Common myeloid progenitor, CD34-positive (primary cell): ENCODE results near the gene ABCD4.

Experiments used
- CTCF ChIA-PET: fragments of 350-600 bp; sonication (Branson Sonifier 250); formaldehyde crosslinking; loops from one replicate; lab custom pipeline; 2021; ENCODE audit warnings: antibody characterized with exemption; lab: Charles Lee
- POLR2A ChIA-PET: fragments of 350-600 bp; sonication (Branson Sonifier 250); formaldehyde crosslinking; loops from one replicate; lab custom pipeline; 2021; ENCODE audit warnings: antibody characterized with exemption; lab: Charles Lee
- DNase-seq, 3 donors: peaks; one replicate each; pipeline versions ENCODE4 v3.0.0 to v3.0.0-alpha.2; 2013
- H3K27ac ChIP-seq, 2 experiments: 1 replicate in 1 of 2; 2 replicates in 1 of 2; pipeline ENCODE4 v1.7.0; 2013; ENCODE audit warnings: inconsistent platforms in 2 of 2, low read length in 2 of 2, mild to moderate bottlenecking in 2 of 2, low read depth in 1 of 2, moderate library complexity in 1 of 2; ENCODE audit not compliant: severe bottlenecking in 2 of 2, insufficient read depth in 1 of 2, poor library complexity in 1 of 2
- H3K27me3 ChIP-seq, 5 experiments: replicated peaks in 2 of 5; 1 replicate in 3 of 5; 2 replicates in 2 of 5; pipeline versions ENCODE4 v1.6.1 to v1.7.0; 2013; ENCODE audit warnings: low read length in 4 of 5, mild to moderate bottlenecking in 2 of 5, moderate library complexity in 2 of 5, inconsistent platforms in 1 of 5; ENCODE audit not compliant: insufficient read depth in 5 of 5, control insufficient read depth in 4 of 5
- H3K36me3 ChIP-seq, 4 experiments: 1 replicate in 2 of 4; 2 replicates in 2 of 4; pipeline versions ENCODE4 v1.6.1 to v1.7.0; 2013; ENCODE audit warnings: low read length in 3 of 4, control low read depth in 1 of 4, mild to moderate bottlenecking in 1 of 4; ENCODE audit not compliant: control insufficient read depth in 4 of 4, insufficient read depth in 4 of 4
- H3K4me1 ChIP-seq, 4 experiments: 1 replicate in 3 of 4; 2 replicates in 1 of 4; pipeline versions ENCODE4 v1.6.1 to v1.7.1; 2013; ENCODE audit warnings: low read length in 3 of 4, mild to moderate bottlenecking in 3 of 4, control low read depth in 1 of 4, inconsistent platforms in 1 of 4, moderate library complexity in 1 of 4; ENCODE audit not compliant: control insufficient read depth in 4 of 4, insufficient read depth in 4 of 4; ENCODE audit errors: control extremely low read depth in 1 of 4
- H3K4me3 ChIP-seq, 7 experiments: 1 replicate in 4 of 7; 2 replicates in 3 of 7; pipeline versions ENCODE4 v1.5.1 to v1.7.0; 2013; ENCODE audit warnings: mild to moderate bottlenecking in 7 of 7, low read length in 6 of 7, moderate library complexity in 6 of 7, inconsistent platforms in 2 of 7, low read depth in 2 of 7, control low read depth in 1 of 7; ENCODE audit not compliant: insufficient read depth in 4 of 7, control insufficient read depth in 1 of 7; ENCODE audit errors: extremely low read depth in 1 of 7
- H3K9me3 ChIP-seq, 5 experiments: 1 replicate in 4 of 5; 2 replicates in 1 of 5; pipeline versions ENCODE4 v1.6.1 to v1.7.1; 2013; ENCODE audit warnings: low read length in 4 of 5, mild to moderate bottlenecking in 2 of 5, inconsistent platforms in 1 of 5, low read depth in 1 of 5, moderate library complexity in 1 of 5; ENCODE audit not compliant: control insufficient read depth in 4 of 5, insufficient read depth in 2 of 5; ENCODE audit errors: control extremely low read depth in 1 of 5
- WGBS: methylation state at CpG from one replicate; pipeline ENCODE4 v1.1.5; 2013; ENCODE audit not compliant: insufficient coverage; 5-methylcytosine and 5-hydroxymethylcytosine counted together

ABCD4 gene

GRCh38 chr14:74325446-74325845, 22.7 kb upstream of the ABCD4 start:
- DNase-seq = no peak
- no peaks in the 10 kb centered on the region for H3K4me1 ChIP-seq
- H3K27ac ChIP-seq = no peak overlapping the region
- no peaks in the 10 kb centered on the region for H3K27me3 ChIP-seq
- H3K4me3 ChIP-seq = no peak overlapping the region
- ChIA-PET CTCF (interaction anchor here (0.8 to 2.2 kb wide), 4 partner anchors 17 to 153 kb away, joined by 3 to 6 read pairs (median 5); no protein-coding TSS in a partner anchor), POLR2A (no interaction called here)
- WGBS = 95% methylated on average over 3 of the region's 3 CpGs
- H3K9me3 ChIP-seq = no peaks in the 10 kb centered on the region
- no peaks in the 10 kb centered on the region for H3K36me3 ChIP-seq

DNA sequence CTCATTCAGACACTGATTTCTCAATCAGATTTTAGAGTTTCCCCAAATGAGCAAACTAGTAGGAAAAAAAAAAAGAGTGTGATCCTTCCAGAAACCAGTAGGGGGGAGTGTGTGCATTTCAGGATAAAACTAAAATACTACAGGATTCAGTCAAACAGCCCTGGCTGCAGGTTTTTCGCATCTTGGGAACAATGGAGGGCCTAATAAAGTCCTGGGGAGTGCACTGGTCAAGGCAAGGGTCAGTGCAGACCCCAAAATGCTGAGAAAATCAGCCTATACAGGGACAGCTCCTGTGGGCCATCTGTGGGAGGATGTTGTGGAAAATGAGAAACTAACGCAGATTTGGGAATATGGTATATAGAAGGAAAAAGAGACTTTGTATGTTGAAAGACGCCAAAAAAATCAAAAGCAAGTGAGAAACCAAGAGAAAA, 22.2 kb upstream of the ABCD4 start:
- Histone ChIP-seq H3K27me3 (no peaks in the 10 kb centered on the region), H3K36me3 (no peaks in the 10 kb centered on the region), H3K9me3 (no peaks in the 10 kb centered on the region), H3K27ac (no peak overlapping the region), H3K4me3 (no peak overlapping the region), H3K4me1 (no peaks in the 10 kb centered on the region)
- ChIA-PET CTCF (interaction anchor here (0.8 to 2.2 kb wide), 4 partner anchors 17 to 153 kb away, joined by 3 to 6 read pairs (median 5); no protein-coding TSS in a partner anchor), POLR2A (no interaction called here)
- WGBS = 82% methylated on average over 2 of the region's 3 CpGs
- DNase-seq = peak; percentile 31 to 67 (median 44)

DNA sequence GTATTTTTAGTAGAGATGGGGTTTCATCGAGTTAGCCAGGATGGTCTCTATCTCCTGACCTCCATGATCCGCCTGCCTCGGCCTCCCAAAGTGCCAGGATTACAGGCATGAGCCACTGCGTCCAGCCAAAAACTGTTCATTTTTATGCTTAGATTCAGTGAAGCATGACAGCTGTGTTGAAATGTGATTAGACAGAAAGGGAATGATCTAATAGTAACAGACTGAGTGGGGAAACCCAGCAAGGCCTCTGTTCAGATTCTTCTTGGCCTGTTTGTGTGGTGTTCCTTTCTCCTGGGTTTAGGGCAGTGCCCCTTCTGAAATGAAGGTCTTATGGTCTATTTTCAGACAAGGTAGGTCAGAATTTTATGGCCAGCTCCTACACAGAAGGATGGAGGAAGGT, 11.8 kb upstream of the ABCD4 start:
- ChIA-PET CTCF (no interaction called here), POLR2A (interaction anchor here (0.7 kb wide), 1 partner anchor 30 kb away, joined by 6 read pairs; no protein-coding TSS in a partner anchor)
- Histone ChIP-seq H3K27me3 (no peaks in the 10 kb centered on the region), H3K4me3 (no peak overlapping the region), H3K27ac (no peak overlapping the region), H3K9me3 (no peaks in the 10 kb centered on the region), H3K36me3 (no peaks in the 10 kb centered on the region), H3K4me1 (no peaks in the 10 kb centered on the region)
- WGBS = no CpG with 5 or more reads among the region's 4 CpGs
- no peak for DNase-seq

- 100% methylated on average over 2 of the region's 5 CpGs for WGBS
- Histone ChIP-seq H3K27me3 (no peaks in the 10 kb centered on the region), H3K4me1 (no peaks in the 10 kb centered on the region), H3K4me3 (no peak overlapping the region), H3K36me3 (no peaks in the 10 kb centered on the region), H3K9me3 (no peaks in the 10 kb centered on the region), H3K27ac (no peak overlapping the region)
- POLR2A ChIA-PET = interaction anchor here (0.8 kb wide), 1 partner anchor 10 kb away, joined by 4 read pairs; no protein-coding TSS in a partner anchor
- CTCF ChIA-PET = interaction anchor here (0.8 to 1.1 kb wide), 2 partner anchors 10 to 11 kb away, joined by 3 to 5 read pairs; partner anchors contain the start of gene ABCD4
- DNase-seq = no peak
These were observed 10.9 kb upstream of the ABCD4 start for GRCh38 chr14:74313601-74314000.

DNA sequence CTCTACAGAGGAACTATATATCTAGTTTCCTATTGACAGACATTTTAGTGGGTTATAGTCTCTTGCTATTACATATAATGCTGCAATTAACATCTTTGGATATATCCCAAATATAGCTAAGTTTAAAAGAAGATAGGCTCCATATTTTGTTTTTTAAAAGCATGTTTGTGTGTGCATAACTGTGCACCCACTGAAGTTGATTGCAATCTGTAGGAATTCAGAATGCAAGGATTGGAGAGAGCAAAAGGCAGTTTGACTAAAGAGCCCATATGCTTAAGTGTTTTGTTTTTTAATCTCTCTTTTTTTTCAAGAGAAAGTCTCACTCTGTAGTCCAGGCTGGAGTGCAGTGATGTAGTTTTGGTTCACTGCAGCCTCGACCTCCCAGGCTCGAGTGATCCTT, 9.4 kb upstream of the ABCD4 start:
- ChIA-PET POLR2A (no interaction called here), CTCF (interaction anchor here (1.1 kb wide), 1 partner anchor 9 kb away, joined by 3 read pairs; the partner anchor contains the start of gene ABCD4)
- no peaks in the 10 kb centered on the region for H3K27me3 ChIP-seq

DNA sequence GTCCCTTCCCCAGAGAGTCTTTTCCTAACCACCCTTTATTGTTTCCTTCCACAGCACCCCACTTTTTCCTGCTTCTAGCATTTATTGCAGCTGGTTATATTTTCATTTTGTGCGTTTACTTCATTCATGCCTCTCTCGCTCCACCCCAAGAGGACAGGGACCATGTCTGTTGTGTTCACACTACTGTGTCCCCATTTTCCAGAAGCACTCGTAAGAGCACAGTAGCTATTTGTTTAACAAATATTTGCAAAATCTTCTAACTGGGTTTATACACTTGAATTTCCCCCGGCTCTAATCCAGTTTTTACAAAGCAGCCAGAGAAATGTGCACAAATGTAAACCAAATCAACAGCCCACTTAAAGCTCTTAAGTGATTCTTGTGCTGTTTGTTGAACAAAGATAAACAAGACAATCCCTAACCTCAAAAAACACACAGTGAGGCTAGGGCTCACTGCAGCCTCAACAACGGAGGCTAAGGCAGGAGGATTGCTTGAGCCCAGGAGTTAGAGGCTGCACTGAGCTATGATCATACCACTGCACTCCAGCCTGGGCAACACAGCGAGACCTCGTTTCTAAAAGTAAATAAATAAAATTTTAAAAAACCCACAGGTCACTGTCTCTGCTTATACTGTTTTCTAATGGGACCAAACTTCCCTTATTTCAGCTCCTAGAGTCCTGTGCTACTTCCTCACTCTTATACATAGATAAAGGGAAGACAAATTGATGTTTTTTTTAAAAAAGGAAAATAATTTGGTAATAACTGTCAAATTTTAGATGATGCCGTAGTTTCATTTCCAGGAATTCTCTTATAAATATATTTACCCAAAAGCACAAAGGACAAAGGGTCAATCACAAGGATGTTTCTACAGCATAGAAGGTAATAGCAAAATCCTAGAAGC, 6.6 kb upstream of the ABCD4 start:
- ChIA-PET CTCF (interaction anchor here (1.5 kb wide), 1 partner anchor 12 kb away, joined by 4 read pairs; no protein-coding TSS in a partner anchor), POLR2A (no interaction called here)
- no peaks in the 10 kb centered on the region for H3K27me3 ChIP-seq
- H3K36me3 ChIP-seq = no peaks in the 10 kb centered on the region
- no peak overlapping the region for H3K27ac ChIP-seq
- no peaks in the 10 kb centered on the region for H3K4me1 ChIP-seq
- WGBS = 83% methylated on average over 6 of the region's 8 CpGs
- H3K4me3 ChIP-seq = no peak overlapping the region
- no peak for DNase-seq
- H3K9me3 ChIP-seq = no peaks in the 10 kb centered on the region

More for the DNA sequence above, 9.4 kb upstream of the ABCD4 start:
- H3K36me3 ChIP-seq = no peaks in the 10 kb centered on the region
- H3K27ac ChIP-seq = no peak overlapping the region
- H3K9me3 ChIP-seq = no peaks in the 10 kb centered on the region
- DNase-seq = no peak
- no peaks in the 10 kb centered on the region for H3K4me1 ChIP-seq
- 90% methylated on average over 2 of the region's 2 CpGs for WGBS
- H3K4me3 ChIP-seq = no peak overlapping the region

DNA sequence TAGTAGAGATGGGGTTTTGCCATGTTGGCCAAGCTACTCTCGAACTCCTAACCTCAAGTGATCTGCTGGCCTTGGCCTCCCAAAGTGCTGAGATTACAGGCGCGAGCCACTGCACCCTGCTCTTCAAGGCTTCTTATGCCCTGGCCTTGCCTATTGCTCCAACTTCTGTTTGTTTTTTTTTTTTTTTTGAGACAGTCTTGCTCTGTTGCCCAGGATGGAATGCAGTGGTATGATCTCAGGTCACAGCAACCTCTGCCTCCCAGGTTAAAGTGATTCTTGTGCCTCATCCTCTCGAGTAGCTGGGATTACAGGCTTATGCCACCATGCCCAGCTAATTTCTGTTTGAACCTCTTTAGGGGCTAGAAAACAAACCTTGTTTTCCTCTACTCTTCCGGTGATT, 6.0 kb upstream of the ABCD4 start:
- ChIA-PET CTCF (interaction anchor here (1.3 to 1.5 kb wide), 2 partner anchors 12 to 16 kb away, joined by 4 read pairs; no protein-coding TSS in a partner anchor), POLR2A (no interaction called here)
- no peak for DNase-seq
- no peaks in the 10 kb centered on the region for H3K36me3 ChIP-seq
- H3K9me3 ChIP-seq = no peaks in the 10 kb centered on the region
- no peaks in the 10 kb centered on the region for H3K27me3 ChIP-seq
- no peak overlapping the region for H3K27ac ChIP-seq
- 96% methylated on average over 5 of the region's 5 CpGs for WGBS
- no peaks in the 10 kb centered on the region for H3K4me1 ChIP-seq
- H3K4me3 ChIP-seq = no peak overlapping the region
